NCI-H82 treated with DMSO at 0.1 percent for 48 hours (cell line): Measurements from ENCODE around the gene FAT1.

ENCODE experiments used
- DNase-seq: peaks from one replicate; lab custom pipeline; 2025; ENCODE audit not compliant: unreplicated experiment; lab: John Stamatoyannopoulos, UW

Gene FAT1

DNA sequence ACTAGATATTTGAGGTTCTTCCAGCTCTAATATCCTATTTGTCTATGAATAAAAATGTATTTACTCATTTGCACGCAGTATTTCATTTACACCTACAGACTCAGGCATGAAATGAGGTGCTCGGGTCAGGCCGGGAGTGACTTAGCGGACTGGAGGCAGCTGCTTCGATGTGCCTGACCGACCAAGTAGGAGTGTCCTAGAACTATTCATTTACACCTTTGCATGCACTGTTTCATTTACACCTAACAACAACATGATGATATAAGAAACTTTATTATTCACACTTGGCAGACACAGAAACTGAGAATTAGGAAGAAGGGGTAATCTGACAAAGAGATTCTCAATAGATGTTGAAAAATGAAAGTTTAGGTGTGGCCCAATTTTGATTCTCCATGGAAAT is 28.7 kb upstream of the FAT1 start:
- DNase-seq, result no peak

DNA sequence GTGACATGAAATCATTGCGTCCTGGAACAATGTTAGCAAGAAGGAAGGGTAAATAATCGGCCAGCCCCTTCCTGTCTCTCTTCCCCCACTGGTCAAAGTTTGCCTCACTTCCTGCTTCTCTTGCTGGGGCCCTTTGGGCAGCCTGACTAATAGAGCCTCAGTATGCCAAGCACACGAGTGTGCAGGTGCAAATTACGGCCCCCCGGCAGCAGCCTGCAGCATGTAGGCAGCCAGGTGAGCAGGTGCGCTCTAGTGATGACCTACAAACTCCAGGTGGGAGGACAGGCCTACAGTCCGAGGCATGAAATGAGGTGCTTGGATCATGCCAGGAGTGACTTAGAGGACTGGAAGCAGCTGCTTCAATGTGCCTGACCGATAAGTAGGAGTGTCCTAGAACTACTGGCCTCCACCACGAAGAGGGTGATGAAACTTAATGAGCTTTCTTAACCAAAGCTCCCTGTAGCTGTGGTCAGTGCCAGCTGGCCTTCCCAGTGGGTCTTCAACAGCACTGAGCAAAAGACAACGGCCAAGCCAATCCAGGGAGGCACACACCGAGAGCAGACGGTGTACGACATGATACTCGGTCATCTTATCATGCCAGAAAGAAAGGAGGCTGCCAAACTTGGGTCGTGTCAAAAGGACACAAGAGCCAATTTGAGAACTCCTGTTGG is 26.1 kb upstream of the FAT1 start:
- no peak for DNase-seq

GRCh38 chr4:186746581-186746980 is 22.9 kb upstream of the FAT1 start:
- no peak for DNase-seq

- no peak for DNase-seq
Measured at GRCh38 chr4:186743261-186743660, 19.6 kb upstream of the FAT1 start.

GRCh38 chr4:186740822-186741221 is 17.2 kb upstream of the FAT1 start:
- no peak for DNase-seq

DNA sequence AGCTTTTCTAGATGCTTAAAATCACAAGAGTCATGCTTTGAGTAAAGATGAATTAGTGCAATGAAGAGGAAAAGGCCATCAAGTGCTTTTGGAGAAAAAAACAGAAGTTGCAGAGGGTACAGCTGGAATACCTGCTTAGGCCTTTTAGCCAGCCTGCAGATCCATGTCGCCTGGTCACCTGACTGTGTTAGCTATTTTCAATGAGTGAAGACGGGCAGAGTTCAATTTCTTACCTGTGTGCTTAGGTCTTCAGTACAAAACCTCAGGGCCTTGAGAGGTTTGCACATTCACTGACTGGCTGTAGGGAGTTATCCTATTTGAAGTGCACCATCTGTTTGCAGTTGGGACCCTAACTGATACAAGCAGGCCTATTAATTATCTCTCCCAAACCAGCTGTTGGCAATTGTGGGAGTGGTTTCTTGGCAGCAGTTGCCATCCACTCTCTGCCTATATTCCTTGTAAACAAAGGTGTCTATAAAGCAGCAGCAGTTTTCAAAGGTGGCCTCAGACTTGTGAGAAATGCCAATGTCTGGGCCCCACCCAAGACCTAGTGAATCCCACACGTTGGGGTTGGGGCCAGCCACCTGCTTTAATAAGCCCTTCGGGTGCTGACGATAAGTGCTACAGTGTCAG is 16.3 kb upstream of the FAT1 start:
- peak; percentile 56 for DNase-seq

DNA sequence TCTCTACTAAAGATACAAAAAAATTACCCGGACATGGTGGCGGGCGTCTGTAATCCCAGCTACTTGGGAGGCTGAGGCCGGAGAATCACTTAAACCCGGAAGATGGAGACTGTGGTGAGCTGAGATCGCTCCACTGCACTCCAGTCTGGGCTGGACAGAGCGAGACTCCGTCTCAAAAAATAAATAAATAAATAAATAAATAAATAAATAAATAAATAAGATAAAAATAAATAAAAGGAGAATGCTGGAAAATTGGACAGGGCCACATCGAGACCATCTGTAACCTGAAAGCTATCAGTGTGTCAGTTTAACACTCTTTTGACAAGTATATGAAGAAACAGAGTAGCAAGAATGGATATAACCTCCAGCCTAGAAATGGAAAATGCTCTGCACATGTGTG is 15.7 kb upstream of the FAT1 start:
- DNase-seq, result no peak

DNA sequence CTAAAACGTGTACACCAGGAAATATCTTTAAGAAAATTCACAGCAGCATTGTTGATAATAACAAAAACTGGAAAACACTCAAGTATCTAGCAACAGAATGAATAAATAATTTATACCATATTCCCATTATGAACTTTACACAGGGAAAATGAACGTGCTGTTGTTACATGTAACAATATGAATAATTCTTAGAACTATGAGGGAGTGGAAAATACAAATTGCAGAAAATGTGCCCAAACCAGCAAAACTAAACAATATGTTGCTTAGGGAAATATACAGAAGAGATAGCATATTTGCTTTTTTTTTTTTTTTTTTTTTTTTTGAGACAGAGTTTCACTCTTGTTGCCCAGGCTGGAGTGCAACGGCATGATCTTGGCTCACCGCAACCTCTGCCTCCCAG is 14.8 kb upstream of the FAT1 start:
- no peak for DNase-seq

GRCh38 chr4:186737427-186737826 is 13.8 kb upstream of the FAT1 start:
- no peak for DNase-seq

- no peak for DNase-seq
Measured at GRCh38 chr4:186736466-186736865, 12.8 kb upstream of the FAT1 start.

- DNase-seq, result peak; percentile 43
Measured at GRCh38 chr4:186734251-186734650, 10.6 kb upstream of the FAT1 start.

- DNase-seq, result no peak
Measured at GRCh38 chr4:186733778-186734177, 10.1 kb upstream of the FAT1 start.

- DNase-seq, result no peak
Measured at GRCh38 chr4:186730621-186731020, 7.0 kb upstream of the FAT1 start.

GRCh38 chr4:186729856-186730255 is 6.2 kb upstream of the FAT1 start:
- no peak for DNase-seq

GRCh38 chr4:186728631-186729271 is 5.1 kb upstream of the FAT1 start:
- DNase-seq, result no peak

DNA sequence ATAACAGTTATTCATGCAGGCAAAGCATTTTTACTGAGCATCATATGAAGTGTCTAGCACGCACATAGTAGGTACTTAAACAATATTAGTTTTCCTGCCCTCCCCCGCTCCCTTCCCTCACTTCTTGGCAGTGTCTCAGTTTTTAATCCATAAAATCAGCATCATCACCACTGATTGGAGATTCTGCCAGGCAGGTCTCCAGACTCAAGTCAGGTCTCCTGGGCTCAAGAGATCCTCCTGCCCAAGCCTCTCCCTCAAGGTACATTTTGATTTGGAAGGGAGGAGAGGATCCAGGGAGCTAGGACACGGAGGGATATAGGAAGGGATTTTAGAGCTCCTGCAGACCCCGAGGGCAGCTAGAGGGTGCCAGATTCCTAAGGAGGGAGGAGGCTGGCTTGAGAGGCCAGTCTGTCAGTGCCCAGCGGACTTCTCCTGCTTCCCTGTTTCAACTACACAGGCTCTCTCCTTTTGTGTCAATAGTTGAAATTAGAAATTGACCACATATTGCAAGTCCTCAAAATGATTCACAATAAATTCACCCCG is 4.4 kb upstream of the FAT1 start:
- no peak for DNase-seq

GRCh38 chr4:186727169-186727976 is 3.7 kb upstream of the FAT1 start:
- DNase-seq, result no peak

- no peak for DNase-seq
Measured at GRCh38 chr4:186726426-186727168, 2.9 kb upstream of the FAT1 start.

- DNase-seq, result no peak
Measured at GRCh38 chr4:186725469-186726425, 2.1 kb upstream of the FAT1 start.
